ENCODE data around the gene C16orf46.

C16orf46 gene

GRCh38 chr16:81073560-81074330 lies 3.3 kb downstream of the C16orf46 start:
- no peak for DNase-seq (ENCODE audit: low spot score)

- DNase-seq (ENCODE audit: low spot score), result no peak
Observed at GRCh38 chr16:81071805-81072204, 5.2 kb downstream of the C16orf46 start.

DNA sequence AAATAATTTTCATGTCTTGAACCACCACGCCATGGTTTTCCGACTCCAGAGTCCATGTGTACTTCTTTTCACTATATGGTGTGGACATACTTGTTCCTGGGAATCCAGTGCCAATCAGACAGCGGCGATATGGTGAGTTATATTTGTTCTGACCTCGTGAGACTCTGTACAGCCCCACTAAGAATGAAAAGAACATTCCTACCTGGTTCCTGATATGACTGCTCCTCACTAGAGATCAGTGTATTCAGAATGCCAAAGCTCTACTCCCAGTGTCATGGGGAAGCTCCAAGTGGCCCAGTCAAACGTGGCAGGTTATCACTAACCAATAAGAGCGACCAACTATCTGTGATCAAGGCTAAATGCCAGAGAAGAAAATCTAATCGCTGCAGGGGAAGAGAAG lies 6.1 kb downstream of the C16orf46 start:
- DNase-seq (ENCODE audit: low spot score), result no peak

DNA sequence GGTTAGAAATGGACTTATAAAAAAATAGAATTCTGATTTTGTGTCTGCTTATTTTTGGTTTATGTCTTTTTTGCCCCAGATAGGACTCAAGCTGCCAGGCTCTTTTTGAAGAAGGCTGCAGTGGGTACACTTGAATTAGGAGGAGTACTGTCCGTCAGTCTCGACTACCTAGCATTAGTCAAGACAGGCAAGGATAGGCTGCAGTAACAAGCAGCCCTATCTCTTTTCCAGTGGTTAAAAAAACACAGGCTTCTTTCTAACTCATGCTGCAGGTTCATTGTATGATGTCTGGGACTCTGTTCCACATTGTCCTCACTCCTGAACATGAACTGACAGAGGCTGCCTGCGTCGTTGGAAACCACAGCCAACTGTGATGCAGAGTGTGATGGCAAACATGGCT lies 8.0 kb downstream of the C16orf46 start:
- DNase-seq (ENCODE audit: low spot score), result no peak

- DNase-seq (ENCODE audit: low spot score), result no peak
Observed at GRCh38 chr16:81067166-81067565, 9.9 kb downstream of the C16orf46 start.

DNA sequence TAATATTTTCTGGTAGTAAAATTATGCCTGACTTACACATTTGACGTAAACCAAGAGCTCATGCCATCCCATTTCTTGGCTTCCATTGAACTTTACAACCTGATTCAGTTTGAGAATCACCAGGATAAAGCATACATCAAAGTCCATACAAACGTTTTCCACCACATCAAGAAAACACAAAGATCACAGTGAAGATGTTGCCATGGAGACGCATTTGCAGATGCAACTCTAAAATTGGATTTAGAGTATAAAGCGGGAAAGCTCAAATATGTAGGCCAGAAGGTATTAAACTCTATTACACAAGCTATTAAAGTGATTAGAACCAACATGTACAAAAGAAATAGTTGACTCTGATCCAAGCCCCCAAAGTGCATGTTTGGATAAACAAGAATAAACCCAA lies 10.4 kb downstream of the C16orf46 start:
- no peak for DNase-seq (ENCODE audit: low spot score)

- DNase-seq (ENCODE audit: low spot score), result no peak
Observed at GRCh38 chr16:81061871-81062608, 15.0 kb downstream of the C16orf46 start.

DNA sequence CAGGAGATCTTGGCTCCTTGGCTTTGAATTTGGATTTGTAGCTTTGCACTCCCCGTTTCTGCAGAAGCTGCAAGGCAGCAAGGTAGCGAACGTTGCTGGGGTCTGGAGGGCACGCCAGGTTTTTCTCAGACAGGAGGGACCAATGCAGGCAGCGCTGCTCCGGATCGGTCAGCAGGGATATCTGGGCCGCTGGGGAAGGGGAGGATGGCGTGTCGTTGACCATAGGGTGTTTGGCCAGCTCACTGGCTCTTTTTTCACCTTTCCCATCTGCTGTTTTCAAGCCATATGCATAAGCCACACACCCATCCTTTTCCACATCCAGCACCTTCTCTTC lies 15.8 kb downstream of the C16orf46 start:
- no peak for DNase-seq (ENCODE audit: low spot score)

- no peak for DNase-seq (ENCODE audit: low spot score)
Observed at GRCh38 chr16:81060576-81061306, 16.3 kb downstream of the C16orf46 start.

DNA sequence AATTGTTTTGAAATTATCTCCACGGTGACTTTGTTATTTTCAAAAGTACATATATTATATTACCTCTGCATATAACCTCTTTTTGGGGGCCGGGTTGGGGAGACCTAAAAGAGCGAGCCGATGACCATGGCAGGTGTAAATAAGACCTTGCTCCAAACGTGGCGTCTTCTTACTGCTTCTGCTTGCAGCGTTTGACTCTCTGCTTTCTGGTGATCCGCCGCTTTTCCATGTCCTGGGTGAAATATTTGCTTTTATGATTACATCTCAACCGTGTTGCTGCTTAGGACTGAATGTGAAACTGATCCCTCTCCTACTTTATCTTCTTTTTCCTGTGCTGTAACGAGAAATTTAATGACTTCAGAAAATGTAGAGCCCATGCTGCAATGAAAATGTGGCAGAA lies 23.3 kb downstream of the C16orf46 start:
- no peak for DNase-seq (ENCODE audit: low spot score)

DNA sequence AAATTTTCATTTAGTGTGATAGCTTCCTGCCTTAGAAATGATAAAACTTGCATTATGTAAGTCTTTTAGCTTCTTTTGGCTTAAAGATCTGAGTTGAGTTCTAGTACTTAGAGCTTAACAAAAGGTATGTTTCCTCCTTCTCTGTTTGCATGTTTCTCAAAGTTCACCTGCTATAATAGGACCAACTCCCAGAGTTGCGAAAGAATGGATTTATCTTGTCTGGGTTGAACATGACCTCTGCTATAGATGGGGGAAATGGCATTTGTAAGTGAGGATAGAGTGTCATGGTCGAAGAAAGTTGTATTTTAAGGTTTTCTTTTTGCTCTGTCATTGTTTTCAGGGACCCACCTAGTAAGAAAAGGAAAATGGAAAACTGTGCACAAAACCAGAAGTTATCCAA lies 34.2 kb downstream of the C16orf46 start:
- no peak for DNase-seq (ENCODE audit: low spot score)

GRCh38 chr16:81041696-81042095 lies 35.3 kb downstream of the C16orf46 start:
- no peak for DNase-seq (ENCODE audit: low spot score)

DNA sequence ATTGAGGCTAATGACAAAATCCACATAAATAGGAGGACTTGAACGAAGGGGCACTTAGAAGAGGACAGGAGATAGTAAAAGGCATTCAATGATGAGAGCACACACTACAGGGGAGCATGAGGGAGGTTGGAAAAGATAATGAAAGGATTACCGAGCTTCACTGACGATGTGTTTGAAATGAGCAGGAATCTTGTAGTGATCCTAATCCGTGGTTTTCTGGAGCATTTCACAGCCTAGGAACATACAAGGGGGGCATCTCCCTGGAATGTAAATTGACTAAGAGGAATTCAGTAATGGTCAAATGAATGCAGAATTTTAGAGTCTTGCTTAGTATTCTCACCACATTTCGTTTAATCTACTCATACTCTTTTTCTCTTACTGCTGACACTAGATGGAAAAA lies 36.2 kb downstream of the C16orf46 start:
- DNase-seq (ENCODE audit: low spot score), result no peak

- DNase-seq (ENCODE audit: low spot score), result no peak
Observed at GRCh38 chr16:81040131-81040530, 36.9 kb downstream of the C16orf46 start.

DNA sequence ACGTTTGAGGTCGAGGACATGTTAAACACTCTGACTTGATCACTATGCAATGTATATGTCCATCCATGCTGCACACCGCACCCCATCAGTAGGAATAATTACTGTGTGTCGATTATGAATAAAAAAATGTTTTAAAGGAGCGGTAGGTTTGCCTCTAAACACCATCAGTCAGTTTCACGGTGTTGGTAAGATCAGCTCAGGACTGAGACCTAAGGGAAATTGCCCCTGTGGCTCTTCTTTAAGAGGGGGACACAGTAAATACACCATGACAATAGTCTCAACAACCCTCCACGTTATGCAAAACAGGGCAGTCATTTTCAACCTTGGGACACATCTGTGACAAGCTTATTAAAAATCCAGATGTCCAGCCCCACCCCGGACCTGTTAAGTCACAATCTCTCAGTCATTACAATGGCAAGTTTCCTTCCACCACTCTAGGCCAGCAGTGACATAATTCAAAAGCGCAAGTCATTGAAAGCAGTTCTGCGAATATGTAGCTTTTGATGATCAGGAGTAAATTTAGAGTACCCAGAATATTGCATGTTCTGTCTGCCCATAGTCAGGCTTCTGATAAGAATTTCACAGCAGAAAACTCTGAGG lies 40.2 kb downstream of the C16orf46 start:
- peak; percentile 39 for DNase-seq (ENCODE audit: low spot score)

DNA sequence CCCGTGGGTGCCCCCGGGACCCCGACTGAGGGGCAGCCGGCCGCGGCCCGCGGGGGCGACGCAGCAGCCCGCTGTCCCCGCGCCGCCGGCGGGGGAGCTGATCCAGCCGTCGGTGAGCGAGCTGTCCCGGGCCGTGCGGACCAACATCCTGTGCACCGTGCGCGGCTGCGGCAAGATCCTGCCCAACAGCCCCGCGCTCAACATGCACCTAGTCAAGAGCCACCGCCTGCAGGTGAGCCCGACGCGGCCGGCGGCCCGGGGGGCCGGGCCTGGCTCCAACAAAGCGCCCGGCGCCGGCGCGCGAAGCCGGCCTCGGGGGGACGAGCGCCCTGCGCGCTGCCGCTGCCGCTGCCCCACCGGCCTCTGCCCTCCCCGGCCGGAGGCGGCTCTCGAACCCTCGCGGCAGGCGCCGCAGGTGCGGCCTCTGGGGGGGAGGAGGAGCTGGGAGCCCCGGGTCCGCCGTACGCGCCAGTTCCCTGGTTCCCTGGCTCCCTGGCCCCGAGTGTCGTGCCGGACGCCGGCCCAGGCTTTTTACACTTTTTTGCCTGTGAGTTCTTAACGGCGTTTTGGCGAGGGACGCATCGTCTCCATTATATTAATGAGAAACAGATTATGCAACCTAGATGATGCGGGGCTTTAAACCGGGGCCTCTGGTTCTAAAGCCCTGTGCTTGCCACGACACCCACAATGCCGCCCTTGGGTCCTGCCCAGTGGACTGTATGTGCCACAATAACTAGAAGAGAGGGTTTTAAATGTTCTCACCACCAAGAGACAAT lies 40.9 kb downstream of the C16orf46 start:
- peak; percentile 10 for DNase-seq (ENCODE audit: low spot score)

- DNase-seq (ENCODE audit: low spot score), result peak; percentile 91
Observed at GRCh38 chr16:81035398-81035974, 41.6 kb downstream of the C16orf46 start, which contains the start of gene ATMIN. Gene ATMIN, plus strand, starts transcription at chr16:81035842. Its CDS starts 29 bp downstream, at chr16:81035871.

DNA sequence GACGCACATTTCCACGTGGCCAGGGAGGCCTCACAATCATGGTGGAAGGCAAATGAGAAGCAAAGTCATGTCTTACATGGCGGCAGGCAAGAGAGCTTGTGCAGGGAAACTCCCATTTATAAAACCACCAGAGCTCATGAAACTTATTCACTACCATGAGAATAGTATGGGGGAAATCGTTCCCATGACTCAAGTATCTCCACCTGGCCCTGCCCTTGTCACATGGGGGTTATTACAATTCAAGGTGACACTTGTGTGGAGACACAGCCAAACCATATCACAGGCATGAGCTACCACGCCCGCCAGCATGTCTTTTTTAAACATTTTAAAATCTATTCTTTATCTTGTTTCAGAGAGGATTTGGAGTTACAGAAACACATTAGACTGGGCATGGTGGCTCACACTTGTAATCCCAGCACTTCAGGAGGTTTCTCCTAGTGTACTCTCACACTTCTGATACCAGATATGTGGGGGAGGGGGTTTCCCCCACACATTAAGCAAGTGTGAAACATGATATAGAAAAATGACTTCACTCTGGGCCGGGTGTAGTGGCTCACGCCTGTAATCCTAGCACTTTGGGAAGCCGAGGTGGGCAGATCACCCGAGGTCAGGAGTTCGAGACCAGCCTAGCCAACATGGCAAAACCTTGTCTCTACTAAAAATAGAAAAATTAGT lies 47.0 kb downstream of the C16orf46 start:
- DNase-seq (ENCODE audit: low spot score), result no peak

DNA sequence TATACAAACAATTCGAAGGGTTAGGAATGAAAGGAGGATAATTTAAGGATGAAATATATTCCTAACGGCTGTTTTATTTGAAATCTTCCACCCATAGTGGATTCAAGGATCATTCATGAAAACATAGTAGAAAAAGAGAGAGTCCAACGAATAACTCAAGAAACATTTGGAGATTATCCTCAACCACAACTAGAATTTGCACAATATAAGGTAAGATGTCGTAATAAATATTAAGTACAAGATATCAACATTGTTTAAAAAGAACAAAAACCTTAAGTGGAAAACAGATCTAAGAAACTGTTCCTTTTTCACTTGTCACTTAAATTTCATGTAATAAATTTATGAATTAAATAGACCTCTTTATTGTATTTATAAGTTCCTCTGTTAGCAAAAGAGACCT lies 50.6 kb downstream of the C16orf46 start:
- DNase-seq (ENCODE audit: low spot score), result no peak

DNA sequence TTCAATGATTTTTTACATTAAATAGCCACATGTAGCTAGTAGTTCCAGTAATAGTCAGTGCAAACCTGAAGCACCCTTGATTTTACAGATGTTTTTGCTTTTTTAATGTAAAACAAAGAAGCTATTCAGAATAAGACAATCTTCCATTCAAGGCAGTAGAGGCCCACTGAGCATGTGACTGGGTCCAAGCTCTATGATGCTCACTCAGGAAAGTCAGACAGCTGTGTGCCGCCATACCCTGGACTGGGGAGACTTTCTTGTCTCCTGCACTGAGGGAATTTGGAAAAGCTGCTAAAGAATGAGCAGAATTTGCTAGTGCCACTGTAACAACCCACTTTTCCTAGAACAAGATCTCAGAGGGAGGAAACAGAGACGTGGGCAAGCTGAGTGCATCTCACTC lies 58.5 kb downstream of the C16orf46 start:
- DNase-seq (ENCODE audit: low spot score), result no peak

DNA sequence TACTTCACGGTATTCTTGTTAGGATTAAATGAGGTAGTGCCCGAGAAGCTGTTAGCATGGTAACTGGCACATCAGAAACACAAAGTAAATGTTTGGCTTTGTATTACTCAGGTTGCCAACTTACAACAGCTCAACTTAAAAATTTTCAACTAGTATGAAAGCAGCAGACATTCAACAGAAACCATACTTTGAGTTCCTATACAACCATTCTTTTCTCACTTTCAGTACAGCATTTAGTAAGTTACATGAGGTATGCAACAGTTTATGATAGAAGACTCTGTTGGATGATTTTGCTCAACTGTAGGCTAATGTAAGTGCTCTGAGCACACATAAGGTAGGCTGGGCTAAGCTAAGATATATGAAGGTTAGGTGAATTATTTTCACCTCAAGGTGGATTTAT lies 62.4 kb downstream of the C16orf46 start:
- no peak for DNase-seq (ENCODE audit: low spot score)

Measured in hematopoietic multipotent progenitor cell treated with erythropoietin and hydrocortisone succinate and interleukin-3 and kit ligand, for 15 days (in vitro differentiated cells).